HG03025 (cell line): ENCODE data around the gene POLR3GL.
"Not testable (repeated sequence)": the region's sequence is repeated elsewhere in the genome, so short reads cannot be mapped to it uniquely, and the experiment has no call there.

Source experiments
- ATAC-seq: cut with Tn5 transposase; IDR thresholded peaks from one replicate; pipeline ENCODE4 v1.9.1; 2021; ENCODE audit warnings: mild to moderate bottlenecking, moderate library complexity; ENCODE audit not compliant: unreplicated experiment, low FRiP score

The POLR3GL gene

GRCh38 chr1:145964328-145965118 lies at the start of gene POLR3GL, which contains the start of gene ANKRD34A:
TSS of gene POLR3GL (plus strand) at chr1:145964690. CDS start at chr1:145974866, 10,176 bp downstream.
TSS of gene ANKRD34A (minus strand) at chr1:145964575. CDS start at chr1:145961759, 2,816 bp downstream.
- ATAC-seq, result peak; percentile 76

GRCh38 chr1:145916745-145917144 lies 47.7 kb upstream of the POLR3GL start:
- ATAC-seq, result no peak

GRCh38 chr1:145917595-145917994 lies 46.9 kb upstream of the POLR3GL start:
- ATAC-seq, result no peak

GRCh38 chr1:145918144-145918991 lies 46.1 kb upstream of the POLR3GL start, which contains the start of gene PEX11B:
TSS of gene PEX11B (minus strand) at chr1:145918717. CDS start at chr1:145918688, 29 bp downstream.
- ATAC-seq, result peak; percentile 79

GRCh38 chr1:145918992-145919939 lies 45.2 kb upstream of the POLR3GL start:
- ATAC-seq, result no peak

- ATAC-seq, result not testable (repeated sequence)
These were observed 44.2 kb upstream of the POLR3GL start for GRCh38 chr1:145920297-145920696.

GRCh38 chr1:145922266-145922665 lies 42.2 kb upstream of the POLR3GL start:
- ATAC-seq, result no peak

- ATAC-seq, result no peak
These were observed 37.8 kb upstream of the POLR3GL start for GRCh38 chr1:145926686-145927062.

GRCh38 chr1:145927063-145927886 lies 37.2 kb upstream of the POLR3GL start, which contains the start of gene RBM8A:
TSS of gene RBM8A (minus strand) at chr1:145927484. CDS start at chr1:145927426, 58 bp downstream.
- peak; percentile 88 for ATAC-seq

GRCh38 chr1:145927916-145928643 lies 36.4 kb upstream of the POLR3GL start:
- ATAC-seq, result no peak

GRCh38 chr1:145932522-145933009 lies 31.9 kb upstream of the POLR3GL start:
- not testable (repeated sequence) for ATAC-seq

GRCh38 chr1:145935708-145936107 lies 28.8 kb upstream of the POLR3GL start:
- ATAC-seq, result no peak

GRCh38 chr1:145936247-145936646 lies 28.2 kb upstream of the POLR3GL start:
- ATAC-seq, result no peak

GRCh38 chr1:145937436-145937835 lies 27.1 kb upstream of the POLR3GL start:
- no peak for ATAC-seq

- no peak for ATAC-seq
These were observed 22.1 kb upstream of the POLR3GL start for GRCh38 chr1:145942405-145942804.

GRCh38 chr1:145942871-145943270 lies 21.6 kb upstream of the POLR3GL start:
- no peak for ATAC-seq

GRCh38 chr1:145944532-145944931 lies 20.0 kb upstream of the POLR3GL start:
- no peak for ATAC-seq

GRCh38 chr1:145946477-145946986 lies 18.0 kb upstream of the POLR3GL start:
- no peak for ATAC-seq
